HepG2 (cell line): ENCODE measurements around the gene ARHGAP45.

ENCODE experiments used
- CC2D1A ChIP-seq: sonication (generic); formaldehyde crosslinking; IDR thresholded peaks from 2 replicates; pipeline ENCODE4 v1.8.1; 2023; ENCODE audit warnings: mild to moderate bottlenecking, missing genetic modification reagents
- CREB1 ChIP-seq, 2 experiments: fragments of 450-650 bp in 1 of 2; IDR thresholded peaks; 2 replicates each; pipeline ENCODE4 v1.6.1; 2016 to 2017; ENCODE audit warnings: control low read depth in 1 of 2, mild to moderate bottlenecking in 1 of 2, missing compliant biosample characterization in 1 of 2, missing genetic modification characterization in 1 of 2
- DBP ChIP-seq: sonication (generic); formaldehyde crosslinking; IDR thresholded peaks from 2 replicates; pipeline ENCODE4 v1.4.0; 2020; ENCODE audit warnings: missing genetic modification reagents; ENCODE audit errors: not compliant biosample characterization
- ELF1 ChIP-seq: sonication (generic); formaldehyde crosslinking; IDR thresholded peaks from 2 replicates; pipeline ENCODE4 v1.4.0; 2020; ENCODE audit warnings: missing genetic modification reagents
- MEF2D ChIP-seq: sonication (generic); formaldehyde crosslinking; IDR thresholded peaks from 2 replicates; pipeline ENCODE4 v1.5.1; 2020; ENCODE audit warnings: mild to moderate bottlenecking, missing genetic modification reagents
- POLR2AphosphoS5 ChIP-seq: IDR thresholded peaks from 2 replicates; pipeline ENCODE4 v1.6.1; 2012; ENCODE audit warnings: low read depth, low read length
- ZNF274 ChIP-seq: sonication (generic); formaldehyde crosslinking; IDR thresholded peaks from 2 replicates; pipeline ENCODE4 v1.5.1; 2020; ENCODE audit warnings: mild to moderate bottlenecking, missing genetic modification reagents
- TF ChIP-seq, protein P1 (sequence below): sonication (generic); formaldehyde crosslinking; IDR thresholded peaks from 2 replicates; pipeline ENCODE4 v1.5.0; 2020; ENCODE audit warnings: mild to moderate bottlenecking, missing genetic modification reagents, moderate library complexity

- TF ChIP-seq, protein P1, sequence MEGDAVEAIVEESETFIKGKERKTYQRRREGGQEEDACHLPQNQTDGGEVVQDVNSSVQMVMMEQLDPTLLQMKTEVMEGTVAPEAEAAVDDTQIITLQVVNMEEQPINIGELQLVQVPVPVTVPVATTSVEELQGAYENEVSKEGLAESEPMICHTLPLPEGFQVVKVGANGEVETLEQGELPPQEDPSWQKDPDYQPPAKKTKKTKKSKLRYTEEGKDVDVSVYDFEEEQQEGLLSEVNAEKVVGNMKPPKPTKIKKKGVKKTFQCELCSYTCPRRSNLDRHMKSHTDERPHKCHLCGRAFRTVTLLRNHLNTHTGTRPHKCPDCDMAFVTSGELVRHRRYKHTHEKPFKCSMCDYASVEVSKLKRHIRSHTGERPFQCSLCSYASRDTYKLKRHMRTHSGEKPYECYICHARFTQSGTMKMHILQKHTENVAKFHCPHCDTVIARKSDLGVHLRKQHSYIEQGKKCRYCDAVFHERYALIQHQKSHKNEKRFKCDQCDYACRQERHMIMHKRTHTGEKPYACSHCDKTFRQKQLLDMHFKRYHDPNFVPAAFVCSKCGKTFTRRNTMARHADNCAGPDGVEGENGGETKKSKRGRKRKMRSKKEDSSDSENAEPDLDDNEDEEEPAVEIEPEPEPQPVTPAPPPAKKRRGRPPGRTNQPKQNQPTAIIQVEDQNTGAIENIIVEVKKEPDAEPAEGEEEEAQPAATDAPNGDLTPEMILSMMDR (CRISPR knock-in tag): no peak
- TF ChIP-seq DBP (CRISPR knock-in tag): no peak
- TF ChIP-seq ELF1: no peak
- TF ChIP-seq POLR2AphosphoS5: no peak
- TF ChIP-seq CC2D1A: no peak
- no peak for TF ChIP-seq ZNF274 (CRISPR knock-in tag)
- TF ChIP-seq MEF2D (CRISPR knock-in tag): no peak
- no peak for TF ChIP-seq CREB1 (IDR thresholded peaks at IDR 0.05)
- no peak for TF ChIP-seq CREB1 (CRISPR knock-in tag; IDR thresholded peaks at IDR 0.05)
These were observed 15.4 kb downstream of the ARHGAP45 start for GRCh38 chr19:1082165-1082927.
